HG03280 (cell line): ENCODE data around the gene TMEM255A.

ENCODE experiments used
- ATAC-seq: cut with Tn5 transposase; IDR thresholded peaks from one replicate; pipeline ENCODE4 v1.9.1; 2021; ENCODE audit warnings: mild to moderate bottlenecking, moderate library complexity; ENCODE audit not compliant: unreplicated experiment

The TMEM255A gene

DNA sequence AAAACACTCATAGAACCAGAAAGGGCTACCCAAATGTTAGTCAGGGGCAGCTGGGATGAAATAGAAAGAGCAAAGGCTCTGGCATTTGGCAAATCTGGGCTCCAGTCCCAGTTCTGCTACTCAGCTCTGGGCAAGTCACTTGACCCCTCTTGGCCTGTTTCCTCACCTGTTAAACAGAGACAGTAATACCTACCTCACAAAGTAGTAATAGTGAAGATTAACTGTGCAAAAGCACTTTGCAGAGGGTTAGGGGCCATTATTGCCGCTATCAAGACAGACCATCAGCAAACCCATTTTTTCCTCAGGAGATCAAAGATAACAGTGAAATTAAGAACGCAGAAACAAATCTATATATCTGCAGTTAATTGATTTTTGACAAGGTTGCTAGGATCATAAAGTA, 40.0 kb downstream of the TMEM255A start:
- no peak for ATAC-seq

DNA sequence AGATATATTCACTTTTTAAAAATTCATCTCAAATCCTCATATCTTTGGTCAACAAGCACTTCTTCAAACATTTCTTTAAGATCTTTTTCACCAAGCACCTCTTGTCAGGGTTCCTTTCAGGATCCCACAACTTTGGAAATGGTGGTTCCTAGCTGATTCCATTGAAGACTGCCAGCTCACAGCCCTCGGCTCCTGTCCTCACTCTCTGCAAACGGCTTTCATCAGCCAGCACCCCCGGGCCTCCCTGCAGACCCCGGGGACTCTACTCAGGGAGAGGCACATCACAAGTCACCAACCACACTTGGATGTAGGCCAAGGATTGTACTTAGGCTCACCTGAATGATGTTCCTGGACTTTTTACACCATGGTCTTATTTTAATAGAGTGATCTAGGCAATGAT, 40.7 kb downstream of the TMEM255A start:
- no peak for ATAC-seq

DNA sequence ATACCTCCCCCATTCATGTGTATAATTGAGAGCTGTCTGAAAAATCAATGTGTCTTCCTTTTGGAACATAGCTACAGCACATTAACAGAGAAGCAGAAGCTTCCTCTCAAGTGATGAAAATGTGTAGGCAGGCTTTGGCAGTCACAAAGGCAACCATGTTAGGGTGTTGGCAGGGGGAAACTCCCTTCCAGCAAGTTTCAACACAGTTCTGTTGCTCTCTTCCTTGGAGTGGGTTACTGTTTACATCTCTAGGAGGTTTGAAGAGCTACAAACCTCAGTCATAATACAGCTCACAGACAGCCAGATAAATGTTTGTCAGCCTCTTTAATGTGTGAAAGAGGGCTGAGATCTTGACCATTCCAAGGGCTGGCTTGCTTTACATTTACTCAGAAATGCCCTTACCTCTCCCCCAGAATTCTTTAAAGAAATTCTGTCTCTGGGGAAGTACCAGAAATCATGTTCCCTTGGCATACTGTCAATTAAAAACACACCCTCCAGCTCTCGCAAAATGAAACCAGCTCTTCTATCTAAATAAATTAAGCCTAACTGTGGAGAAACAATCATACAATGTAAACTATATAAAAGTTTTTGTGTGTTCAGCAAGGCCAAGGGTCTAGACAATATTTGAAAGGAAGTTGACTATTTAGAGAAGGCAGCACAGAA, 41.8 kb downstream of the TMEM255A start:
- ATAC-seq, result no peak

DNA sequence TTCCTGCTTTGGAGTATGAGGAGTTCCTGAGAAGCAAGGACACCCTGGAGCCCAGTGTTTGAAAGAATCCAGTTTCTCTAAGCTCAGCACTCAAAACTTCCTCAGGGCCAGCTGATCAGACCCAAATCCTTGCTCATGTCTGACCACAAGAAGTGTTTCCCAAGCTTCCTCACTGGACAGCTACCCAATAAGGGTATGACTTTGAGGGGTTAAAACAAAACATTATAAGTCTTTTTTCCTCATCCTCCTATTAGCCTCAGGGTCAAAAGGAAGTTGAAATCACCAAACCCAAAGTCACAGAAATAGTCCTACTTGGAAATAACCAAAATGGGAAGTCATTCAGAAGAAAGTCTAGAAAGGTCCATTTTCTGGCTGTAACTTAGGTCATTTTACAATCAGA, 46.9 kb downstream of the TMEM255A start:
- ATAC-seq, result no peak

DNA sequence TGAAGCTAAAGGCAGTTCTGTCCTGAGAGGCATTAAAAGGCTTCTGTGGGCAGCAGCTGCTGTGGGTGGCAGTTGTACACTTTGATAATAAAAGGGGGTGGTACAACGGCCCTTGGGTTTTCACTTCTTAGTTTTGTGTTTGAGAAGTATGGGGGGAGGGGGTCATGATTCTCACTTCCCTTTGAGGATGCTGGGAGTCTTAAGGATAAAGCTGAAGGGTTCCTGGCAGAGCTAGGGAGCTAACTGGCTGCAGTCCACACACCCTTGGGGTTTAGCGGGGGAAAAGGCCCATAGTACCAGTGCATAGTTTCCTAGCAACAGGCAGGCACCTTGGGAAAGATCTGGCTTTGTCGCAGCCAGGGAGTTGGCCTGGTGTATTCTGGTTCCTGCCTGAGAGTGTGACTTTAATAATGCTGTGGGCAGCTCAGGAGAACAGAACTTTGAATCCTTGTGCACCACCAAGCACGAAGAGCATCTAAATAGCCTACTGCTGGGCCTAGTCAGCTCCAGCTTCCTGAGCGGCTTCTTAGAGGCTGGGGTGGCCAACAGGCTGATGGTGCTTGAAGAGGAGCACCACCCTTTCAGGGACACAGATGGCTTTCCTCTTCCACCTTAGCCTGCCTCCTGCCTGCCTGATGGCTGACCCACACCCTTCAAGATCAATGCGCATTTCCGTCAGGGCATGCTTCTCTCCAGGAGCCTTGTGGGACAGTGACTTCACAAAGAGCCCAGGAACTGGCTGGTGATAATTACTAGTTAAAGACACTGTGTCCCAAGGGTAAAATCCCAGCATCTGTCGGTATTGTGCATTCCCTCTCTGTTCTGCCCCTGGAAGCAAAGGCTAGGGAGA, 48.2 kb downstream of the TMEM255A start:
- ATAC-seq, result no peak

DNA sequence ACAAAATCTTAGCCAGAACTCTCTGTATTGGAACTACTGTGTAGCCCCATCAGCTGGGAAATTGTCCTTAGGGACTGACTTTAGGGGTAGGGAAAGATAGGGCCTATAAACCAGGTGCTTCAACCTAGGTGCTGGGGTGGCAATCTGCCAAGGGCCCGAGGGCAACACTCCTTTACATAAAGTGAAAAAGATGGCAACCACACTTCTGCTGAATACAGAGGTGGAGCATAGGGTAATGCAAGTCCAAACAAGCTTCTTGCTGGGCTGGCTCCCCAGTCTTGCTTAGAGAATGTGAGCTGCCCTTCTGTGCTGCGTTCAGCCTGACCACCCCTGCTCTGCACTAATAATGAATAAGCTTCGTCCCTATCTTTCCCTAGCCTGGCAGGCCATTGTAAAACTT, 50.9 kb downstream of the TMEM255A start:
- no peak for ATAC-seq

DNA sequence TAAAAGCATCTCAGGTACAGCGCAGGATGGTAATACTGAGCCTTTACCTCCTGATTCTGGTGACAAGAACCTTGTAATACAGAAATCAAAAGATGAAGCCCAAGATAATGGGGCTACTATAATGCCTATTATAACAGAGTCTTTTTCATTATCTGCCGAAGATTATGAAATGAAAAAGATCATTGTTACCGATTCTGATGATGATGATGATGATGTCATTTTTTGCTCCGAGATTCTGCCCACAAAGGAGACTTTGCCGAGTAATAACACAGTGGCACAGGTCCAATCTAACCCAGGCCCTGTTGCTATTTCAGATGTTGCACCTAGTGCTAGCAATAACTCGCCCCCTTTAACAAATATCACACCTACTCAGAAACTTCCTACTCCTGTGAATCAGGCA, 57.5 kb downstream of the TMEM255A start:
- ATAC-seq, result no peak

DNA sequence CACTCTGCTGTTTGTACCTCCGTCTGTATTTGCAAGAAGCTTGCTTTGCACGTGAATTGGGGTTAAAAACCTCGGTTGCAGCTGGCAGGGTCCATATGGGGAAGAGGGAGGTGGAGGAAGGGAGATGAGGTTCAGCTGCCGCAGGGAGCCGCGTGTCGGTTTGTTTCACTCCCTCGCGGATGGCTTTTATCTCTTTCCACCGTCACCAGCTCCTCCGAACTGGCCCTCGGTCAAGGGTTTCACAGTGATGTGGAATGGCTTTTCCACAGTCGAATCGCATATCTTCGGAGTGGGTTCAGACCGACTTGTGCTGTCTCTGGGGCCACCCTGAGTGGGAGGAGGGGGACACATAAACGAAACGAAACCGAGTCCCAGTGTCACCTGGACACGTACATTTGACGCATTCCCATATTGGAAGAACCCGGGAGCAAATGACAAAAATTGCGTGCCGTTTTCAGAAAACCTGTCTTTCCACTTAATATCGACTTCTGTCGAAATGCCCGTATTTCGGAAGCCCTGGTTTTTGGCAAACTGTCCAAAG, 59.7 kb downstream of the TMEM255A start:
- ATAC-seq, result no peak

DNA sequence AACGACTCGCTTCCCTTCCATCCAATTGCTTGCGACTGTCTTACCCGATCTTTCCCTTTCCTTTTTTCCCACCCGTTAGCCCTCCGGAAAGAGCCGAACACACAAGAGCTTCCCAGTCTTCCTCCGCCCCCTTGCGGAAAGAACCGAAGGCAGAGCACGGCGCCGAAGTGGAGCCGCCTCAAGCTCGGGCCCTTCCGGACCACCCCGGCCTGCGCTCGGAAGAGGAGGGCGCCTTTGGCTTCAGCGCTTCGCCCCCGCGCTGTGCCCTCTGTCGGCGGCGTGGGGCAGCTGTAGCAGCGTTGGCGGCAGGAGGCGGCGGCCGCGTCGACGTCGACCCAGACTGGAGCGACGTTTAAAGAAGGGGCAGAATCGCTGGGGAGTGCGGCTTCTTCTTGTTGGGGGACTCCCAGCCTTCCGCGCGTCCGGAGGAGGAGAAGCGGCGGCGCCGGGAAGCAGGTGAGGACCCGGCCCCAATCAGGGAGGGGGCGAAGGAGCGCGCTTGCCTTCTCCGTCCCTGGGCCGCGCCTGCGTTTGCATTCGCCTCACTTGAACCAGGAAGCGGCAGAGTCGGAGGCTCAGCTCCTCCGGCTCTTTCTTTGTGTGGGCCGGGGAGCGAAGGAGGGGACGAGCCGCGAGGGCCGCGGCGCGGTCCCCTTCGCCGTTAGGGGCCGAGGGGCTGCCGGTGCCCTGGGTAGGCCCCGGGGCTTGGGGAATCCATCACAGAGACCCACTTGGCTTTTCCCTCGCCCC, 60.6 kb downstream of the TMEM255A start, which contains the start of gene ZBTB33:
TSS of gene ZBTB33 (plus strand) at position 291 of the 750 bp plus-strand sequence. CDS start 2,604 bp downstream, outside the sequence.
- ATAC-seq, result peak; percentile 97

DNA sequence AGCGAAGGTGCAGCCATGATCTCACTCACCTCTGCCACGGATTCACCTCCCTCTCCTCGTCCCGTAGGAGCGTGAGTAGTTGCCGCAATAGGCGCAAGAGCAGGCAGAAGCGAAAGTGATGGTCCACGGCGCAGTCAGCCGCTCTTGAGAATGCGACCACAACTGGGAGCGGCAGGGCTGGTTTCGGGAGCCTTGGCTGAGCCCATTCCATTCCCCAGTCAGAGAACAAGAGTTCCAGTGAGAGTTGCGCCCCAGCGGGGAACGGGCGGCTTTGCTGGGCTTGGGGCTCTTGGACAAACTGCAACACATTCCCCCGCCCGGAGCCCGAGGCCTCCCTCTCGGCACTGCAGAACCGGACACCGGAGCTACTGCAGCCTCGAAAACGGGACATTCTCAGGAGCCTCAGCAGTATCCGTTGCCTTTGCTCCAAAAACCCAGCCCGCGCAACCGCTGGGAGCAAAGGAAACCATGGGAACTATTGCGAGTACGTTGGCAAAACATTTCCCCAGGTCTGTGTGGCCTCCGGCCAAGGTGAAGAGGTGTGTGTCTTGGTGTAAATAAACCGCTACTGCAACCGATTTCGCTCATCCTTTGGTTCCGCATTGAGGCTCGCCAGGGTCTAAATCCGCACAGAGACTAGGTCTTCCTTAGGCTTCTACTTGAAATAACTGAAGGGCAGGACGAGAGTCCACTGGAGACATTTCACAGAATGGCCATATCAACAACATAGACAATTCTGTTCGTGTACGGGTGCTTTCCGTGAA, 66.3 kb downstream of the TMEM255A start:
- peak; percentile 83 for ATAC-seq

DNA sequence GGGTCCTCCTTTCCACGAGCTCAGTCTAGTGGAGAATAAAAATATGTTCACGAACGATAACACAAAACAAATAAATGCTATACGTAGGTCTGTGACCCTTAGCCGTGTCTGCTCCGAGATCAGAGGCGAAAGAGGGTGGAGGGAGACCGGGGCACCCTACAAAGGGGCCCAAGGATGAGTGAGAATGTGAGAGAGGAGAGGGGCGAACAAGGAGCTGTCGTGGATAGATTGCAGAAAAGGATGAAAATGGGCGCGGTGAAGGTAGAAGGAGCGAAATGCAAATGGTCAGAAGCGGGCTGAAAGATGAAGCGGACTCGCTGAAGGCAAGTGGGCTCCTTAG, 66.9 kb downstream of the TMEM255A start:
- ATAC-seq, result peak; percentile 10

DNA sequence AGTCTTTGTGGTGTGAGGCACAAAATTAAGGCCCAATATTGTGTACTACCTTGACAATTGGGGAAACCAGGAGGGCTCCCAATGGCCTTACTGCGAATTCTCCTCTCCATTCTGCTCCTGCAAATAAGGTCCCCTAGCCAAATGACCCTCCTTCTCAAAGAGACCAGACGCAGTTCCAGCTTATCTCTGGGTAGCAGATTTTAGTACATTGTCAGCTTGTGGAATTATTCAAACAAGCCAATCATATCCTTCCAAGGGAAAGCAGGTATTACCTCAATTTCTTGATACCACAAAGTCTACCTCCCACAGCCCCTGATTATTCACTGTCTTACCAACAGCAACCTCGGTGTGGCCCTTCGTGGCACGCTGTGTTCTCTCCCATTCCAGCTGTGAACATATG, 68.4 kb downstream of the TMEM255A start:
- ATAC-seq, result no peak

DNA sequence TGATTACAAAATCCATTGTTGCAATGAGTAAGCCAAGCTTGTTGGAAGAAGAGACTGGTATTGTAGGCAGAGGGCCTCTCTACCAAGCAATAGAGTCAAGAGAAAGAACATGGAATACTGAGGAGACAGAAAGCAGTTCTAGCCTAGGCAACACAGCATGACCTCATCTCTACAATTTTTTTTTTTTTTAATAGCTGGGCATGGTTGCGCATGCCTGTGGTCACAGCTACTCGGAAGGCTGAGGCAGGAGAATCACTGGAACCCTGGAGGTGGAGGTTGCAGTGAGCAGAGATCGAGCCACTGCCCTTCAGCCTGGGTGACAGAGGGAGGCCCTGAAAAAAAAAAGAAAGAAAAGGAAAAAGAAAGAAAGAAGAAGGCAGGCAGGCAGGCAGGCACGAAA, 72.3 kb downstream of the TMEM255A start:
- no peak for ATAC-seq

DNA sequence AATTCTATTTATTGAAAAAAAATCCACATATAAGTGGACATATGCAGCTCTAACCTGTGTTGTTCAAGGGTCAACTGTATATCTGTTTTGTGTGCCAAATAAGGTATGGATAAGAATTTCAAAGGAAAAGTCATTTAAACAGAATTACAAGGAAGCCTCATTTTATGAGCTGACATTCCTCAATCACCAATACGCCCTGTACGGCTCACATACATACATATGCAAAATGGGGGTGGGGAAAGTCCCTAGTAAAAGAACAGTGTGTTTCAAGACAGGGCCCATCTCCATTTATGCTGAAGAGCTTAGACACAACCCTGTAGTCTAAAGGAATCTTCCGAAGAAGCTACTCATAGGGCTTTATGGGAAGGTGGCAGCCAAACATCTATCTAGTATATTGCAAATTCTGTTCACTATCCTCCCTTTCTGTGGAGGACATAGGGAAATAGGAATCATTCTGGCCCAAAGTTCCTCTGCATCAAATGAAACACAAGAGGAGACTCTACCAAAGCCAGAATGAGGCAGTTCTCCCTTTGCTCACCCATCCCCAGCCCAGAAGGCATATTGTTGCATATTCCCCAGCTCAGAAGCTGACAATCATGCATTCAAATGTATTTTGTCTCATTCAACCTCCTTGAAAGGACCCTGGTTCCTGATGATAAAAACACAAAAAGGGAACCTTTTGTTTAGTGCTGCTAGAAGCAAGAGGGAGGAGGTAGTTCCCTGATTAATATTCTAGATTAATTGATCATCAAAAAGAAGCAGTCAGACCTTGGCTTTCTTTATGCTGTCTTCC, 74.4 kb downstream of the TMEM255A start:
- no peak for ATAC-seq

DNA sequence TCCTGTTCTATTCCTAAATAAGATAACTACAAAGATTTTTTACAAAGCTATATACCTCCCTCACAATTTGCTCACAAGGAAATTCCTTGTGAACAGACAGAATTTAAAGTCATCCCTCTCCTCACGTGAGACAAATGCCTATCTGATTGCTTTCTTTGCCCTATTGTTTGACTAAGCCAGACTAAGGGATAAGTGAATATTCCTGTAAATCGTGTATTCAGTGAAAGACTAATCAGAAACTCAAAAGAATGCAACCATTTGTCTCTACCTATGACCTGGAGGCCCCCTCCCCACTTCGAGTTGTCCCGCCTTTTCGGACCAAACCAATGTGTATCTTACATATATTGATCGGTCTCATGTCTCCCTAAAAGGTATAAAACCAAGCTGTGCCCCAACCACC, 76.0 kb downstream of the TMEM255A start:
- no peak for ATAC-seq

DNA sequence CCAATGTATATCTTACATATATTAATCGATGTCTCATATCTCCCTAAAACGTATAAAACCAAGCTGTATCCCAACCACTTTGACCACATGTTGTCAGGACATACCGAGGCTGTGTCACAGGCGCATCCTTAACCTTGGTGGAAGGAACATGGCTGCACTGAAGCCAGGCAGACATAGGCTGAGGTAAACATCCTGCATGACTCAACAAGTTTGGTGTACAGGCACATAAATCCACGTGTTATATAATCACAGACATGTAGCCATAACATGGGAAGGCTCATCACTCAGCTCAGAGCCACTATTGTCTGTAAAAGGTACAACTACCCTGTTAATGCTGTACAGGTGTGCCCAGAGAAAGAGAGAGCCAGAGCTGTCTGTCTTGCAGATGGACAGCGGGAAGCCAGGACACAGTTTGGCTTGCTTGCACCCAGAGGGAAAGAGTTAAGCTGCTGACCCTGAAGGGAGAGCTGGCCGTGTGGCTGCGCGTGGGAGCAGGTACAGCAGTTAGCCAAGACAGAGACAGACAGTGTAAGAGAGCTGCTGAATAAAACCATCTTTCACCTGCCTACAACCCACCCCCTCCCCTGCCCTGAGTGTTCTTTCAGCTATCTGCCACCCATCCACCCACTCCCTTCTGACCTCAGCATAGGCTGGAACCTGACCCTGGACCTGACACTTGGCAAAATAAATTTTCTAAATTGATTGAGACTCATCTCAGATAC, 82.9 kb downstream of the TMEM255A start:
- no peak for ATAC-seq

DNA sequence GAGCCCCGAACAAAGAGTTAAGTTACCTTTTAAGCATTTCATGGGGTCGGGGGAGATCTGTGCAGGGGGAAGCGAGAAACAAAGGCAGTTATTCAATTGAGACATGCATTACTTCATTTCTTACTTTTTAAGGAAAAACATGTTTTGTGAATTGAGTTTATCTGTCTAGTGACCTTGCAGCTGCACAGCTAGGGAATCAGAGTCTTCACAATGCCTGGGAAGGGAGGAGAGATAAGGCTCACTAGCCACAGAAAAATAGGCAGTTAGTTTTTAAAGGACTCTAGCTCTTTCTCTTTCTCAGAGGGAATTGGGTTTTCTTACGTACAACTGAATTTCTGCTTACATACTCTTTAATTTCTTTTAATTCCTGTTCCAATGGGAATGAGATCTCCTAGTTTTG, 86.9 kb downstream of the TMEM255A start:
- no peak for ATAC-seq

DNA sequence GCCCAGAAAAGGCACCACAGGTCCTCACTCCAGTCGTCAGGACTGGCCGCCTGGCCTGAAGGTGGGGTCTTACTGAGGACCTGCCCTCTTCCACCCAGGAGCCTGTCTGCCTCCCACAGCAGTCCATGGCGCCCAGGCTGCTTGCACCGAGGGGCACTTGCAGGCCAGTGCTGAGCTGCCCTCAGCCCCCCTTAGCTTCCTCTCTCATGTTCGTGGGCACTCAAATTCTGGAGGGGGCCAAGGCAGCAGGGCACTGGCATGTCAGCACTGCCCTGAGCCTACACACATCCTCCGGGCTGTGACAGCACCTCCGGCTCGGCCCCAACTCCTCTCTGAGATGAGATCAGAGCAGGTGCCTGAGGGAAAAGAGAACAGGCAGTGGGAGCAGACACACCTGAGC, 87.9 kb downstream of the TMEM255A start:
- ATAC-seq, result no peak
